ENCODE results near the gene ACOX3. TPM values are rescaled to one million over a fixed set of nuclear protein-coding genes. Genes with fewer than 3 reads are reported as not detected.

ACOX3 gene
- total and polyA plus RNA-seq, 8 donors = 13.5 to 45.5 (median 32.8) TPM

- H3K36me3 ChIP-seq = peaks cover 0 to 91% (median 83%) of the 10 kb centered on the region in 4 donors
- no peak for TF ChIP-seq POLR2AphosphoS5 (IDR thresholded peaks at IDR 0.05)
- TF ChIP-seq CTCF (IDR thresholded peaks at IDR 0.05) = no peak
- TF ChIP-seq EP300 (IDR thresholded peaks at IDR 0.05) = no peak
- TF ChIP-seq POLR2A (IDR thresholded peaks at IDR 0.05) = no peak
- WGBS, 5 donors = 87 to 95% (median 90%) methylated on average over 17 of the region's 17 CpGs
- no peak overlapping the region for H3K27ac ChIP-seq
- no peaks in the 10 kb centered on the region for H3K9me3 ChIP-seq
- intact Hi-C loops (cut with DNase I; ENCODE audit: low total_unique reads) = no loop called here
- H3K4me3 ChIP-seq = no peak overlapping the region
- peaks cover 0 to 3% (median 0%) of the 10 kb centered on the region in 4 donors for H3K4me1 ChIP-seq
- DNase-seq = no peak
- H3K27me3 ChIP-seq = no peaks in the 10 kb centered on the region
Measured at GRCh38 chr4:8378101-8378724, 62.3 kb downstream of the ACOX3 start.

DNA sequence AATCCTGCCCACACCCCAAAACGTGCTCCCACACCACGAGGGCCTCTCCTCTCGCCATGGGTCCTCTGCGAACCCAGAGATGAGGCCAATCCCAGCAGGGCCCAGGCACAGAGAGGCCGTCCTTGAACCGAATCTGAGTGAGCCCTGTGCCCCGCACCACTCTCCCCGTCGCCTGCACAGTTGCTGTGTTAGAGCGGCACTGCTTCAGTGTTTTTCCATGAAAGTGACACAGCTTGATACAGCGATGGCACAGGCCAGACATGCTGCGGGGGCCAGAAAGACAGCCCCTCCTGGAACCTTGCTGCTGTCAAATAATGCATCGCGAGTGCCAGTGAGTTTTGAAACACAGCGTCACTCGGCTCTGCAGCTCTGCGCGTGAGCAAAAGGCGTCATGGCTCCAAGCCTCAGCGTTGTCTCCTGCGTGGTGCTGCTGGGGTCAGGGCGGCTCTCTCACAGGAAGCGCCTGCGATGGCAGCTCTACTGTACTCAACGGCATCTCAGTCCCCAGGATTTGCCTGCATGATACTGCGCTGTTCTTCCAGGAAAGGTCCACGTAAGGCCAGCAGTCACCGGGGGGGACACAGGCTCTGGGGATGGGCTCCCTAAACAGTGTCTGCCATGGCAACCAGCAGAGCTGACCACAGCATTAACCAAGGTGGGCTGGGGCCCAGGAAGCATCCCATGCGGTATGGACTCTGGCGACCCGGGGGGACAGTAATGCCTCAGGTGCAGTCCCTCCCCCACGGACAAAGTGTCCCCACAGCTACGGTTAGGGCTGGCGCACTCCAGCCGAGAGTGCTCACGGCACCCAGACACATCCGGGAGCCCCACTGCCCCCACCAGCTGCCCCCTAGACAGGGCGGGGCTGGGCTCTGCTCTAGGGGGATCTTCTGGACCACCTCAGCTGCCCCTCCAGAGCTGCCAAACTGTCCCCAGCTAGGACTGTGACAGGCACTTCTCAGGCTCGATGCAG is 63.1 kb downstream of the ACOX3 start:
- H3K27ac ChIP-seq = no peak overlapping the region
- 90 to 94% (median 94%) methylated on average over 31 to 39 of the region's 39 CpGs for WGBS, 5 donors
- TF ChIP-seq POLR2AphosphoS5 (IDR thresholded peaks at IDR 0.05) (no peak), CTCF (IDR thresholded peaks at IDR 0.05) (no peak), EP300 (IDR thresholded peaks at IDR 0.05) (no peak), POLR2A (IDR thresholded peaks at IDR 0.05) (no peak)
- H3K27me3 ChIP-seq = no peaks in the 10 kb centered on the region
- intact Hi-C loops (cut with DNase I; ENCODE audit: low total_unique reads) = no loop called here
- peaks cover 0 to 94% (median 84%) of the 10 kb centered on the region in 4 donors for H3K36me3 ChIP-seq
- DNase-seq = no peak
- H3K4me3 ChIP-seq = no peak overlapping the region
- no peaks in the 10 kb centered on the region for H3K9me3 ChIP-seq
- no peaks in the 10 kb centered on the region for H3K4me1 ChIP-seq

- no peak for DNase-seq
Measured at GRCh38 chr4:8376361-8377102, 64.0 kb downstream of the ACOX3 start.

More at GRCh38 chr4:8376361-8377102, 64.0 kb downstream of the ACOX3 start:
- no peaks in the 10 kb centered on the region for H3K4me1 ChIP-seq
- TF ChIP-seq POLR2AphosphoS5 (IDR thresholded peaks at IDR 0.05) (no peak), POLR2A (IDR thresholded peaks at IDR 0.05) (no peak), EP300 (IDR thresholded peaks at IDR 0.05) (no peak), CTCF (IDR thresholded peaks at IDR 0.05) (no peak)
- WGBS, 5 donors = 86 to 96% (median 89%) methylated on average over 11 to 20 of the region's 20 CpGs
- intact Hi-C loops (cut with DNase I; ENCODE audit: low total_unique reads) = no loop called here
- peaks cover 0 to 93% (median 85%) of the 10 kb centered on the region in 4 donors for H3K36me3 ChIP-seq
- H3K27ac ChIP-seq = no peak overlapping the region
- no peak overlapping the region for H3K4me3 ChIP-seq
- H3K9me3 ChIP-seq = no peaks in the 10 kb centered on the region
- H3K27me3 ChIP-seq = no peaks in the 10 kb centered on the region

All from stomach (tissue), 9 donors.